Activated CD4-positive, alpha-beta T cell treated with anti-CD3 and anti-CD28 coated beads, Interleukin-2, Interleukin-6, amounts not matched to agents 100 ng/mL and 50 ng/mL, durations not matched to agents 16 hours and 8 hours (primary cell): ENCODE measurements around the gene TENT4B.

Source experiments
- DNase-seq: peaks from one replicate; pipeline ENCODE4 v3.0.0-alpha.2; 2020

Gene TENT4B

DNA sequence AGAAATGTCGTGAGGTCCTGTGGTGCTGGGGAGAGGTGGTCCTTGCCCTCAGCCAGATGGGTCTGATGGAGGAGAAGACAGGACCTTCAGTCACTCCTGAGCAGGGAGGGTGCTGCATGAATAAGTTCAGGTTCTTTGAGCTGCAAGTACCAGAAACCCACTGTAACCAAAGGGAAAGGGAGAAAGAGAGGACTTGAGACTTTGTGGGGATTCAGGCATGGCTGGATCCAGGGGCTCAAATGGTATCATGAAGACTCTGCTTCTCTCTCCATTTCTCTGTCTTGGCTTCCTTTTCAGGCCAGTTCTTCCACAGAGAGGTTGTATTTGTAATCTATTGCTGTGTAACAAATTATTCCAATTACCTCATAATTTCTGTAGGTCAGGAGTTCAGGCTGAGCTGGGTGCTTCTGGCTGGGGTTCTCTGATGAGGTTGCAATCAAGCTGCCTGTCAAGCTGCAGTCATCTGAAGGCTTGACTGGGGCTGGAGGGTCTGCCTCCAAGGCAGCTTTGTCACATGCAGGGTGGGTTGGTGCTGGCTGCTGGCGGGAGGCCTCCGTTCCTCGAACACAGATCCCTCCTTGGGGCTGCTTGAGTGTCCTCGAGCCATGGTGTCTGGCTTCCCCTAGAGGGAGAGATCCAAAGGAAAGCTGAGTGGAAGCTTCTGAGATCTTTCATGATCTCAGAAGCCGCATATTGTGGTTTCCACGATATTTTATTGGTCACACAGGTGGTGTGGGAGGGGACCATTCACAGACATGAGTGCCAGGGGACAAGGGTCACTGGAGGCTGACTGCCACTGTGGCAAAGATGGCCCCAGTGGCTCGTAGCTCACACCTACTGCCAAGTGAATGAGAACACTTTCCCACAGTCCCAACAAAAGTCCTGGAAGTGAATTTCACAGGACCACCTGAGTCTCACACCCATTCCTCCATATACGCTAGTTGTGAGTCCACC lies 107.4 kb downstream of the TENT4B start:
- DNase-seq = no peak

- DNase-seq = no peak
Observed at GRCh38 chr16:50261160-50261706, 108.1 kb downstream of the TENT4B start.

GRCh38 chr16:50261707-50262235 lies 108.7 kb downstream of the TENT4B start:
- no peak for DNase-seq

DNA sequence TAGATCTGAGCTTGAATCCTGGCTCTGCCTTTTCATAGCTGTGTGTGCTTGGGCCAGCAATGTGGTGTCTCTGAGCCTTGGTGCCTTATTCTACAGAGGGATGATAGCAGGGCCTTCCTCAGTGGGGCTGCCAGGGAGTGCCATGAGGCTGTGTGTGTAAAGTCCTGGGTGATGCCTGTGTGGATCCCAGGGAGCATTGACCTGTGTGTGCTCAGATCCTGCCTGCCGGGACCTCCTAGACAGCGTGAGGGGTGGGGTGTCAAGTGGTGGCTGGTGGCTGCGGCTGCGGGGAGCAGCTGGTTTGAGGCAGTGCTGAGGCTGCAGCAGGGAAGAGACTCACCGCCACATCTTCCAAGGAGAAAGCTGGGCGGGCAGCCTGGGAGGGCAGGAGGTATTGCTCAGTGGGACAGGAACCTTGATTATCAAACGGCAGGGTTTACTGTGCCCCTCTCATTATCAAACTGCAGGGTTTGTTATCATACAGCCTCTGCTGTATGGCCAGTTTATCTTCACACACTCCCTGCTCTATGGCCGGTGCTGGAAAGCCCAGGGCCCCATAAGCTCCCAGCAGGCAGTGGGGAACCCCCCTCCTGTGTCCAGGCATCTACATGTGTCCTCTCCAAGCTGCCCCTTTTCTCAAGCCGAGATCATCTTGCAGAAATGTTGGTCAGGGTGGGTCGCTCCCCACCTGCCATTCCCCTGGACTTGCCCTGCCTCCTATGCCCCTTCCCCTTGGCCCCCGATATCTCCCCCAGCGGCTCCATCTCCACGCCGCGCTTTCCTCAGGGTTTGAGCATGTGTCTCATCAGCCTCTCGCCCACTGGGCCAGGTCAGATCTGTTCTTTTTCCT lies 110.2 kb downstream of the TENT4B start:
- no peak for DNase-seq

DNA sequence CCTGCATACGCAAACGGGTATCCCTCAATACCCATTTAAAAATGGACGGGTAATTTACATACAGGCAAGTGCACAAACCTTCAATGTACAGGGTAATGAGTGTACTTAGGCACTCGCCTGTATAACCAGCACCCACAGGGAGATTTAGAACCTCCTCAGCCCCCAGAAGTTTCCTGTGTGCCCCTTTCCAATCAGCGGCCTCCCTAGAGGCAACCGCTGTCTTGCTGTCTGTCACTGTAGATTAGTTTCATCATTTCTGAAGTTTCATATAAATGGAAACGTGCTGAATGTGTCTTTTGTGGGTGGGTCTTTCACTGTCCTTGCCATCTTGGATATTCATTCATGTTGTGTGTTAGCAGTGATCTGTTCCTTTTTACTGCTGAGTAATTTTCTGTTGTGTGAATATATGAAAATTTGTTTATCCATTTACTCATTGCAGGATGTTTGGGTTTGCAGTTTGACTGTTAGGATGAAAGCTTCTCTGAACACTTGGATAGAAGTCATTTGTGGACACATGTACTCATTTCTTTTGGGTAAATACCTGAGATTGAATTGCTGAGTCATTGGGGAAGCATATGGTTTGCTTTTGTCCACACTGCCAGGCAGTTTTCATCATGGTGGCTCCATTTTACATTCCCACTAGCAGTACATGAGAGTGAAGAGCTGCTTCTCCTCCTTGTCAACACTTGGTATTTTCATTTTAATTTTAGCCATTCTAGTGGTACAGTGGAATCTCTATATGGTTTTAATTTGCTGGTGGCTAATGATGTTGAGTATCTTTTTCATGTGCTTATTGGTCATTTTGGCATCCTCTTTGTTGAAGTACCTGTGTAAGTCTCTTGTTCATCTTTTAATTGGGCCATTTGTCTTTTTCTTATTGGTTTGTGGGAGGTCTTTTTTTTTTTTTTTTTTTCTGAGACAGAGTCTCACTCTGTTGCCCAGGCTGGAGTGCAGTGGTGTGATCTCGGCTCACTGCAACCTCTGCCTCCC lies 111.1 kb downstream of the TENT4B start:
- DNase-seq = peak; percentile 88

GRCh38 chr16:50265260-50265659 lies 112.2 kb downstream of the TENT4B start:
- DNase-seq = peak; percentile 64

GRCh38 chr16:50265716-50266336 lies 112.7 kb downstream of the TENT4B start:
- DNase-seq = no peak

DNA sequence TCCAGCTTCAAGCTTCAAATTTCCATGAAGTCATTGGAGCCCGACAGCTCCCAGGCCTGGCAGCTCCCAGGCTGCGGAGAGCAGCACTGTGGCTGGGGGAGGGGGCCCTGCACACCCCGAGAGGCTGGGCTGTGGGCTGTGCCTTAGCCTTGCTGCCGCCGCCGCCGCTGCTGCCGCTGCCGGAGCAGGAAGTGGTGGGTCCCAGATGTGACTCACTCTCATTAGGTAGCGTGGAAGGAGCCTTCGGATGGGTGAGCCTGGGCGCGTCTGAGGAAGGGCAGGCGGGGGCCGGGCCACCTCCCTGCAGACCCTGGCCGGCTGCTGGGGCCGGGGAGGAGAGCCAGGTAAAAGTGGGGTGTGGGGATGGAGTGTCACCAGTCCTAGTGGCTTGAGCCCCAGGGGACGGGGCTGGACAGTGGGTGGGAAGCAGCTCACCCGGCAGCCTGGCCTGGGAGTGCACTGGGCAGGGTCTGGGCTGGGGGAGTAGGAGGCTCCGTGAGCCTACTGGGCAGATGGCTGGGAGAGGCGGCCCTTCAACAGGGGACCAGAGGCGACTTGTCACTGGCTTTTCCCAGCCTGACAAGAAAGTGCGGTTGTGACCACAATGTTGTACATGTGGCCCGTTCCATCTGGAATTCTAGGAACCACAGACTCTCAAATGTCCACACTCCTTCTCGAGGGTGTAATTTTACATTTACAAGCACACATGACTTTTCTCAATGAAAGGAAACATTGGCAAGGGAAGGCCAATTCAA lies 113.4 kb downstream of the TENT4B start, which contains the start of gene ADCY7:
TSS of gene ADCY7 (plus strand) at position 215 of the 755 bp plus-strand sequence. CDS start 21,629 bp downstream, outside the sequence.
- DNase-seq = peak; percentile 96

DNA sequence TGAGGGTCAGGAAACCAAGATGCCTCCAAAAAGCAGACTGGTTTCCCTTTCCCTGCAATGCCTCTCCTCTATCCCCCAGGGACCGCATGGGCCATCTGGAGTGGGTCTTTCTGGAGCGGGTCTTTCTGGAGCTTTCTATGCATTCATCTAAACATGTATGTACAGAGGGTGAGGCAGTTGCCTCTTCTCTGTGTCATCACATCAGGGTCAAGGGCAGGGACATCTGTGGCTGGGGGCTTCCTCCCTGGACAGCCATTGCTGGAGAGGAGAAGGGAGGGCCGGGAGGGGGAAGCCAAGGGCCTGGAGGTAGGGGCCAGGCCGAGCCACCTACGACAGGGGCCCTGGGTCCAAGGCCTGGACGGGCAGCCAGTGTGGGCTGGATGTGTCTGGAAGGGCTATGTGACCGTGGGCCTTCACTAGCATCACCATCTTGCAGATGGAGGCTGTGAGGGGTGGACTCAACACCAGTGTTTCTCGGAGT lies 114.1 kb downstream of the TENT4B start:
- no peak for DNase-seq

DNA sequence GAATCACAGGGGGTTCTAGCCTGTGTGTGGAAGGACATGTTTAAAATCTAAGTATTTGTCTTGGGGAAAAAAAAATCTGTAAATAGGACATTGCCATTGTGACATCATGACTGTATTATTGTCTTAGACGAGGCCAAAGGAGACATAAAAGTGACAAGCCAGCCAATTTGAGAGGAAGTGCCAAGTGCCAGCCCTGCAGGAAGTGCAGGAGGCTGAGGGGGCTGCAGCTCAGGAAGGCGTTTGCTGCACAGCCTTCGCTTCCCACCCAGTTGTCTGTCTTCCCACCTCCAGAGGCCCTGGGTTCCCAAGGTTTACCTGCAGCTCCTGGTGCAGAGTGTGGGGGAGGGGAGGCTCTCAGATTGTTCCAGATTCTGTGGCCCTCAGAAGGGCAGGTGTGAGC lies 114.5 kb downstream of the TENT4B start:
- peak; percentile 47 for DNase-seq

- no peak for DNase-seq
Observed at GRCh38 chr16:50268352-50268751, 115.2 kb downstream of the TENT4B start.

DNA sequence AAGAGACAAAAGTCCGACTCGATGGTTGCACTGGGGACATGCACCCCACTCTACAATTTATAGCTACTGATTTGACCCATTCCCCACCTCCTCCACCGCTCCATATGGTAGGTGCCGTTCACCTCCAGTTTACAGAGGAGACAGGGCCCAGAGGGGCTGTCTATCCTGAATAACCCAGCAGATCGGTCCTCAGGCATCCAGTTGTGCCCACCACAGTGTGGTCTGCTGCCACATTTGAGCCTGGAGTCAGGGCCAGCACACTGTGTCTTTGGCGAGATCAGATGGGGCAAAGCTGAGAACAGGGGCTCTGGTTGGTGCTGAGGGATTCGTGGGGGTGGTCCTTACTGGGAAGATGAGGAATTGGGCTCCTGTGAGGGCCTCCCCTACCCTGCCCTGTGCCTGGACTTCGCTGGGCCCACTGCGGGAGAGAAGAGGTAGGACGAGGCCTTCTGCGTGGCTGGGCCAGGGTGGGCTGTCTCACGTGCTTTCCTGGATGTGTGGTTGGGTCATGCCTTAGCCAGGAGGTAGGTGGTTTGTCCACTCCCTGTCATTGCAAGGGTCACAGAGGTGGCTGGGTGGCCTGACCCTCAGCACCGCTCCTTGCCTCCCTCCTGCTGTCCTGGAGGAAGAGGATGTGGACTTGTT lies 116.1 kb downstream of the TENT4B start:
- no peak for DNase-seq

GRCh38 chr16:50269769-50270509 lies 116.8 kb downstream of the TENT4B start:
- DNase-seq = no peak

DNA sequence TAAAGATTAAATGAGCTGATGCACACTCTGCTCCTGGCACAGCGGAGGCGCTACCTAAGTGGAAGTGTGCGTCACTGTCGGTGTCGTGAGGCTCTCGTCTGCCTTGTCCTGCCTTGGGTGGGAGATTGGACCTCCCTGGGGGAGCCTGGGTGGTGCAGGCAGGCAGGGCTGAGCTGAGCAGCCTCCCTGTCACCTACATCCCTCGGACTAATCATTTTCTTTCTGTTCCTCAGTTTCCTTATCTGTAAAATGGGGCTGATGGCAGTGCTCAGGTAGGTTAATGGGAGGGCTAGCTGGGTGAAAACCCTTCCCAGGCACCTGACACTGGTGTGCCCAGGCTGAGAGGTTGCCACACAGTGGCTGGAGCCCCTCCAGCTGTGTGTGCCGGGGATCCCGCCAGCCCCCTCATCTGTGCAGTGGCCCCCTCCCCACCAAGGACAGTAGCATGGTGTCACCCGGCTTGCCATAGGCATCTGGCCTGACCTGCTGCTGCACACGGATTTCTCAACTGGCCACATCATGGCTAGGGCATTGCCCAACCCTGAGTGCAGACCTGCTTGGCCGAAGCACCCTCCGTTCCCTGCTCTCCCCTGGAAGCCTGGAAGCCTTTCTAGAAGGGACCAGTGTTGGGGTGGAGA lies 117.5 kb downstream of the TENT4B start:
- DNase-seq = no peak

DNA sequence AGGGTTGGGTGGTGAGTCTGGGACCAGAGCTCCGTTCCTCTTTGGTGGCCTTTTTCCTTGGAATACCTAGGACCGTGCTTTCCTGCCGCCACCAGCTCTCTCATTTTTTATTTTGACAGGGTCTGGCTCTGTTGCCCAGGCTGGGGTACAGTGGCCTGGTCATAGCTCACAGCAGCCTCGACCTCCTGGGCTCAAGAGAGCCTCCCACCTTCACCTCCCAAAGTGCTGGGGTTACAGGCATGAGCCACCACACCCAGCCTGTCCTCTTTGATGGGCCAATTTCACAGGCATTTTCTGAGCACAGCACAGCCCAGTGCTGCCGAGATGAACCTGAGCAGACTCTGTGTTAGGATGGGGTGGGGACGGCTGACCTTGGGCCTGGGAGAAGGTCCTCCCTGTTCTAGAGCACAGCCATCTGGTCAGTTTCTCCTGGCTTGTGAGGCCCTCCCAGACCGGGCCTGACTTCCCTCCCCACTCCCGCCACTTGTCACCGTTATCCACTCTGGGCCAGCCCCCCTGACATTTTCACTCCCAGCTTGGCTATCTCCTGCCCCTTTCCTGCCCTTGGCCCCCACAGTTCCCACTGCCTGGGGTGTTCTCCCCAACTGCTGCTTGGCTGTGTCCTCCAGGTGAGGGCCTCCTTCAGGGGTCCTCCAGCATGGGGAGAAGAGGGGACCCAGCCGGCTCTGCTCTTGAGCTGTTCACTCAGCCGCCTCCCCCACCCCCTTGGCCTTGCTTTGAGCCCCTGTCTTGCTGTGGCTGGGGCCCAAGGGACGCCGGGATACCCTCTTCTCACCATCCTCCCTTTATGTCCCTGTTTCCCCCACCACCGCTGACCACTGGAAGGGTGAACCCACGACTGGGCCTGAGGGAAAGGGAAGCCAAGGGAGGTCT lies 118.3 kb downstream of the TENT4B start:
- no peak for DNase-seq

GRCh38 chr16:50272111-50272571 lies 119.0 kb downstream of the TENT4B start:
- DNase-seq = no peak

GRCh38 chr16:50272687-50273381 lies 119.7 kb downstream of the TENT4B start:
- no peak for DNase-seq
